SU-DHL-6 (cell line): ENCODE measurements around the gene EFCAB6.

ENCODE experiments used
- H2AFZ ChIP-seq: fragments of 200-600 bp; sonication (generic); 2 replicates; pipeline ENCODE4 v1.6.1; 2014; ENCODE audit warnings: low read depth, mild to moderate bottlenecking, moderate library complexity, mixed read lengths, antibody characterized with exemption, low read length; ENCODE audit not compliant: severe bottlenecking
- H3F3A ChIP-seq: fragments of 200-600 bp; shearing (Covaris generic); 2 replicates; pipeline ENCODE4 v1.6.0; 2016; ENCODE audit warnings: antibody characterized with exemption, mild to moderate bottlenecking; ENCODE audit not compliant: insufficient read depth
- H3K27ac ChIP-seq: fragments of 200-600 bp; sonication (generic); 2 replicates; pipeline ENCODE4 v1.5.1; 2016; ENCODE audit warnings: low read depth, mild to moderate bottlenecking, low read length, moderate library complexity, mixed read lengths
- H3K27me3 ChIP-seq: fragments of 200-600 bp; sonication (generic), shearing (Covaris generic); 2 replicates; pipeline ENCODE4 v1.6.0; 2014; ENCODE audit warnings: mild to moderate bottlenecking, low read length
- H3K36me3 ChIP-seq: fragments of 200-600 bp; sonication (generic); 2 replicates; pipeline ENCODE4 v1.6.1; 2014; ENCODE audit warnings: mild to moderate bottlenecking, low read length, mixed read lengths
- H3K4me2 ChIP-seq: fragments of 300-600, 200-600 bp; shearing (Covaris generic), sonication (generic); 2 replicates; pipeline ENCODE4 v1.6.0; 2014; ENCODE audit warnings: low read length, low read depth, mild to moderate bottlenecking; ENCODE audit not compliant: poor library complexity, severe bottlenecking
- H3K4me3 ChIP-seq: fragments of 200-600 bp; sonication (generic); 2 replicates; pipeline ENCODE4 v1.5.1; 2014; ENCODE audit warnings: antibody characterized with exemption, low read length, mild to moderate bottlenecking, mixed read lengths; ENCODE audit not compliant: insufficient read depth, poor library complexity, severe bottlenecking
- H3K79me2 ChIP-seq: fragments of 200-600 bp; sonication (generic); 2 replicates; pipeline ENCODE4 v1.6.1; 2014; ENCODE audit warnings: mild to moderate bottlenecking, low read length, moderate library complexity; ENCODE audit not compliant: insufficient read depth
- H3K9ac ChIP-seq: fragments of 200-600 bp; sonication (generic); 2 replicates; pipeline ENCODE4 v1.7.0; 2014; ENCODE audit warnings: mild to moderate bottlenecking, low read length
- H3K9me2 ChIP-seq: fragments of 200-600 bp; sonication (generic); replicated peaks from 2 replicates; pipeline ENCODE4 v1.6.1; 2014; ENCODE audit warnings: low read length; ENCODE audit not compliant: insufficient read depth
- H3K9me3 ChIP-seq: fragments of 200-600 bp; sonication (generic); 2 replicates; pipeline ENCODE4 v1.6.1; 2014; ENCODE audit warnings: low read length, mixed read lengths; ENCODE audit not compliant: insufficient read depth
- H4K20me1 ChIP-seq: fragments of 200-600 bp; sonication (generic); 2 replicates; pipeline ENCODE4 v1.6.1; 2014; ENCODE audit warnings: low read depth, mild to moderate bottlenecking, antibody characterized with exemption, low read length, moderate library complexity, mixed read lengths
- EZH2phosphoT487 ChIP-seq: fragments of 200-600 bp; sonication (generic), shearing (Covaris generic); conservative IDR thresholded peaks from 2 replicates; pipeline ENCODE4 v1.6.1; 2018; ENCODE audit warnings: mild to moderate bottlenecking, antibody characterized with exemption, low read length, moderate library complexity, mixed read lengths
- TF ChIP-seq, protein P1 (sequence below): fragments of 200-600 bp; sonication (generic); IDR thresholded peaks from one replicate; pipeline ENCODE4 v1.5.1; 2017; ENCODE audit warnings: antibody characterized with exemption, mild to moderate bottlenecking, low read length, moderate library complexity; ENCODE audit not compliant: insufficient read depth, poor library complexity, severe bottlenecking

Gene EFCAB6

DNA sequence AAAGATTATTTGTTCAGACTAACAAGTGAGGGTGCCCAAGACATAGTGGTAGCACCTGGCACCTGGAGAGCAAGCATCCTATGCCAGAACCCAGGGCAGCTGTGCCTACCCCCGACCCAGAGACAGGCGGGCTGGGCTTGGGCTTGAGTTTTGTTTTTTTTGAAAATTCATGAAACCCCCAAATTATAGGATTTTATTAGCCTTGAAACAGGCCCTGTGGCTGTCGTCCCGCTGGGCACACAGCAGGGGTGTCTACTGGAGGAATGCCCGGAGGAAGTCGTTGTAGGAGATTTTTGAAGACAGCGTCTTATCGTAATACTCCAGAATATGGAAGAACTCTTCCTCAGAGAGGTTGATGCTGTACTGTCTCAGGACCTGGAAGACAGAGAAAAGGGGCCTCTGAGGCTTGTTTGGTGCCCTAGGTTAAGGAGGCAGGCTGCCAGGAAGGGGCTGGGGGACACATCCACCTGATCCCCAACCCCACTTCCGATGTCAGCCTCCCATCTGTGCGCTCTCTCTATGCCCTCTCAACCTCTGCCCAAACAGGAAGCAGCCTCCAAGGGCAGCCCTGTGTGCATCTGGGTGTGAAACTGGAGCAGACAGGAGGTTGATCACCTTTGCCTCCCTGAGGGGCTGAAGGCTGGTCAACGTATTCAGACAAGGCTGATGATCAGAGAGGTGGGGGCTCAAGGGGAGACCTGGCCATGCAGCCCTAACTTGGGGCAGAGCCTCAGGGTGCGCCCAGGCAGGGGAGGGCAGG lies 283.3 kb downstream of the EFCAB6 start:
- no peak for TF ChIP-seq EZH2phosphoT487
- TF ChIP-seq, protein P1, sequence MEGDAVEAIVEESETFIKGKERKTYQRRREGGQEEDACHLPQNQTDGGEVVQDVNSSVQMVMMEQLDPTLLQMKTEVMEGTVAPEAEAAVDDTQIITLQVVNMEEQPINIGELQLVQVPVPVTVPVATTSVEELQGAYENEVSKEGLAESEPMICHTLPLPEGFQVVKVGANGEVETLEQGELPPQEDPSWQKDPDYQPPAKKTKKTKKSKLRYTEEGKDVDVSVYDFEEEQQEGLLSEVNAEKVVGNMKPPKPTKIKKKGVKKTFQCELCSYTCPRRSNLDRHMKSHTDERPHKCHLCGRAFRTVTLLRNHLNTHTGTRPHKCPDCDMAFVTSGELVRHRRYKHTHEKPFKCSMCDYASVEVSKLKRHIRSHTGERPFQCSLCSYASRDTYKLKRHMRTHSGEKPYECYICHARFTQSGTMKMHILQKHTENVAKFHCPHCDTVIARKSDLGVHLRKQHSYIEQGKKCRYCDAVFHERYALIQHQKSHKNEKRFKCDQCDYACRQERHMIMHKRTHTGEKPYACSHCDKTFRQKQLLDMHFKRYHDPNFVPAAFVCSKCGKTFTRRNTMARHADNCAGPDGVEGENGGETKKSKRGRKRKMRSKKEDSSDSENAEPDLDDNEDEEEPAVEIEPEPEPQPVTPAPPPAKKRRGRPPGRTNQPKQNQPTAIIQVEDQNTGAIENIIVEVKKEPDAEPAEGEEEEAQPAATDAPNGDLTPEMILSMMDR, result no peak
- no peaks in the 10 kb centered on the region for H3K9me3 ChIP-seq
- no peaks in the 10 kb centered on the region for H3F3A ChIP-seq
- H3K9me2 ChIP-seq, result no peaks in the 10 kb centered on the region
- H3K79me2 ChIP-seq, result no peaks in the 10 kb centered on the region
- H4K20me1 ChIP-seq, result no peaks in the 10 kb centered on the region
- no peak overlapping the region for H3K27ac ChIP-seq
- H3K36me3 ChIP-seq, result no peaks in the 10 kb centered on the region
- H3K4me3 ChIP-seq, result no peak overlapping the region
- no peaks in the 10 kb centered on the region for H3K27me3 ChIP-seq
- no peak overlapping the region for H3K4me2 ChIP-seq
- no peak overlapping the region for H2AFZ ChIP-seq
- no peak overlapping the region for H3K9ac ChIP-seq

DNA sequence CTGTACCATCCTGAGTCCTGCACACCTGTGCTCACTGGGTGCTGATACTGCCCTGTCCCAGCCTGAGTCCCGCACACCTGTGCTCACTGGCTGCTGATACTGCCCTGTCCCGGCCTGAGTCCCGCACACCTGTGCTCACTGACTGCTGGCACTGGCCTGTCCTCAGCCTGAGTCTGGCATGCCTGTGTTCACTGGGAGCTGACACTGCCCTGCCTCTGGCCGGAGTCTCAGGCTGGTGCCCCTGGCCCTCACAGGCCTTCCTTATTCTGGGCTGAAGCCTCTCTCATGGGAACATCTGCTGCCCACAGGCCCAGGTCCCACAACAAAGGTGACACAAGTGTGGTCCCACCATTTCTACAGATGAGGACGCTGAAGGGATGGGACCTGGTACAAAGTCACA lies 285.2 kb downstream of the EFCAB6 start:
- no peaks in the 10 kb centered on the region for H3K9me3 ChIP-seq
- no peaks in the 10 kb centered on the region for H3K9me2 ChIP-seq
- no peaks in the 10 kb centered on the region for H3K36me3 ChIP-seq
- no peak overlapping the region for H3K9ac ChIP-seq
- H3K27ac ChIP-seq, result no peak overlapping the region
- no peaks in the 10 kb centered on the region for H3K27me3 ChIP-seq
- no peaks in the 10 kb centered on the region for H3F3A ChIP-seq
- TF ChIP-seq, protein P1, result no peak
- TF ChIP-seq EZH2phosphoT487, result no peak
- no peaks in the 10 kb centered on the region for H4K20me1 ChIP-seq
- no peak overlapping the region for H3K4me3 ChIP-seq
- no peaks in the 10 kb centered on the region for H3K79me2 ChIP-seq
- no peak overlapping the region for H3K4me2 ChIP-seq
- H2AFZ ChIP-seq, result no peak overlapping the region

DNA sequence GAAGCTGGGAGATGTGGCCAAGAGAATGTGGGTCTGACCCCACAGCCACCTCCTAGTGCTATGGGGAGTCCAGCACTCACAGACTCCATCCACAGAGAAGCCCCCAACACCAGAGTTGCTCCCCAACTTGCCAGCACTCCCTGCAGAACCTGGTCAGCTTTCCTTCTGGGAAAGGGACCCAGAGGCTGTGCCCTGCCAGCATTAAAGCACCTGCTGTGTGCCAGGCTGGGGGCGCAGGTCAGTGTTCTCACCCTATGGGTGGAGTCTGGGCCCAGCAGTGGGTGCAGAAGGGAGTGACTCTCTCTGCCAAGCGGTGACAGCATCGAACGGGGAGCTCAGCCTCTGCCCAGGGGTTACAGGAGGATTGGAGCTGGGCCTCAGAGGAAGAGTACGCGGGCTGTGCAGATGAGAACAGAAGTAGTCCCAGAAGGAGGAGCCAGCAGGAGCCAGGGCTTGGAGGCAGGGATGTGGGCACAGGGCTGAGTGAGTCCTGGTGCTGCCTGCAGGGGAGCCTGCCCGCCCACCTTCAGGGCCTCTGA lies 285.9 kb downstream of the EFCAB6 start:
- TF ChIP-seq, protein P1, result no peak
- no peak for TF ChIP-seq EZH2phosphoT487
- Histone ChIP-seq H3K27me3 (no peaks in the 10 kb centered on the region), H3K9ac (no peak overlapping the region), H3K9me2 (no peaks in the 10 kb centered on the region), H3K4me3 (no peak overlapping the region), H3F3A (no peaks in the 10 kb centered on the region), H2AFZ (no peak overlapping the region), H3K4me2 (no peak overlapping the region), H4K20me1 (no peaks in the 10 kb centered on the region), H3K36me3 (no peaks in the 10 kb centered on the region), H3K27ac (no peak overlapping the region), H3K9me3 (no peaks in the 10 kb centered on the region), H3K79me2 (no peaks in the 10 kb centered on the region)
